ENCODE results near the gene NEK4. TPM values are rescaled to one million over a fixed set of nuclear protein-coding genes. Genes with fewer than 3 reads are reported as not detected.

The NEK4 gene
- total RNA-seq, 2 donors from 2014 or later = 3.2 to 19.9 TPM

GRCh38 chr3:52704611-52705437 lies 65.9 kb downstream of the NEK4 start:
- no peaks in the 10 kb centered on the region for H3K9me3 Mint-ChIP-seq
- peaks cover 19 to 33% of the 10 kb centered on the region in 2 donors for H3K36me3 Mint-ChIP-seq
- peak; percentile 12 to 61 for DNase-seq (ENCODE audit: low spot score in 2 of 2)
- H3K27ac Mint-ChIP-seq = peak overlapping the region; percentile 95 to 98
- peak; percentile 4 to 30 for ATAC-seq

GRCh38 chr3:52703341-52703740 lies 67.4 kb downstream of the NEK4 start:
- Mint-ChIP-seq H3K9me3 (no peaks in the 10 kb centered on the region), H3K36me3 (peaks cover 19 to 27% of the 10 kb centered on the region in 2 donors), H3K27ac (no peak overlapping the region)
- DNase-seq (ENCODE audit: low spot score in 2 of 2) (no peak), ATAC-seq (no peak)

- H3K27ac Mint-ChIP-seq = peak overlapping the region in 1 of 2 donors; percentile 54
- no peaks in the 10 kb centered on the region for H3K9me3 Mint-ChIP-seq
- H3K36me3 Mint-ChIP-seq = peaks cover 22 to 39% of the 10 kb centered on the region in 2 donors
These were observed 73.1 kb downstream of the NEK4 start for GRCh38 chr3:52697632-52697965.

GRCh38 chr3:52696830-52697631 lies 73.7 kb downstream of the NEK4 start:
- H3K36me3 Mint-ChIP-seq = peaks cover 22 to 40% of the 10 kb centered on the region in 2 donors
- H3K9me3 Mint-ChIP-seq = no peaks in the 10 kb centered on the region
- peak overlapping the region; percentile 14 to 54 for H3K27ac Mint-ChIP-seq

More at GRCh38 chr3:52697632-52697965, 73.1 kb downstream of the NEK4 start:
- DNase-seq (ENCODE audit: low spot score in 2 of 2) (no peak), ATAC-seq (no peak)

GRCh38 chr3:52695798-52696671 lies 74.7 kb downstream of the NEK4 start:
- H3K9me3 Mint-ChIP-seq = no peaks in the 10 kb centered on the region
- peaks cover 22 to 40% of the 10 kb centered on the region in 2 donors for H3K36me3 Mint-ChIP-seq
- H3K27ac Mint-ChIP-seq = peak overlapping the region in 1 of 2 donors; percentile 60
- no peak for DNase-seq (ENCODE audit: low spot score in 2 of 2)
- no peak for ATAC-seq

More at GRCh38 chr3:52696830-52697631, 73.7 kb downstream of the NEK4 start:
- ATAC-seq = no peak
- DNase-seq (ENCODE audit: low spot score in 2 of 2) = no peak

- Mint-ChIP-seq H3K27ac (peak overlapping the region in 1 of 2 donors; percentile 51), H3K9me3 (no peaks in the 10 kb centered on the region), H3K36me3 (peaks cover 31 to 54% of the 10 kb centered on the region in 2 donors)
- ATAC-seq = peak in 1 of 2 donors; percentile 18
- no peak for DNase-seq (ENCODE audit: low spot score in 2 of 2)
These were observed 76.1 kb downstream of the NEK4 start for GRCh38 chr3:52694528-52695189.

- H3K27ac Mint-ChIP-seq = peak overlapping the region; percentile 17 to 82
- H3K36me3 Mint-ChIP-seq = peaks cover 47 to 70% of the 10 kb centered on the region in 2 donors
- ATAC-seq (no peak), DNase-seq (ENCODE audit: low spot score in 2 of 2) (no peak)
- no peaks in the 10 kb centered on the region for H3K9me3 Mint-ChIP-seq
These were observed 77.7 kb downstream of the NEK4 start for GRCh38 chr3:52693071-52693470.

GRCh38 chr3:52690560-52690959 lies 80.2 kb downstream of the NEK4 start:
- peaks cover 70 to 83% of the 10 kb centered on the region in 2 donors for H3K36me3 Mint-ChIP-seq
- ATAC-seq (no peak), DNase-seq (ENCODE audit: low spot score in 2 of 2) (no peak)
- peak overlapping the region; percentile 73 to 96 for H3K27ac Mint-ChIP-seq
- no peaks in the 10 kb centered on the region for H3K9me3 Mint-ChIP-seq

- Mint-ChIP-seq H3K36me3 (peaks cover 69 to 77% of the 10 kb centered on the region in 2 donors), H3K27ac (peak overlapping the region; percentile 94 to 96), H3K9me3 (no peaks in the 10 kb centered on the region)
- DNase-seq (ENCODE audit: low spot score in 2 of 2) (no peak), ATAC-seq (no peak)
These were observed 81.6 kb downstream of the NEK4 start for GRCh38 chr3:52689151-52689550.

- H3K36me3 Mint-ChIP-seq = peaks cover 63 to 68% of the 10 kb centered on the region in 2 donors
- no peak for DNase-seq (ENCODE audit: low spot score in 2 of 2)
- ATAC-seq = no peak
- no peaks in the 10 kb centered on the region for H3K9me3 Mint-ChIP-seq
- peak overlapping the region; percentile 96 to 98 for H3K27ac Mint-ChIP-seq
These were observed 82.5 kb downstream of the NEK4 start for GRCh38 chr3:52688266-52688665.

- ATAC-seq = peak; percentile 73 to 77
- DNase-seq (ENCODE audit: low spot score in 2 of 2) = peak; percentile 92
- H3K36me3 Mint-ChIP-seq = peaks cover 56 to 65% of the 10 kb centered on the region in 2 donors
- H3K9me3 Mint-ChIP-seq = no peaks in the 10 kb centered on the region
- H3K27ac Mint-ChIP-seq = peak within 1 kb of the TSS; percentile 96 to 98
These were observed 84.7 kb downstream of the NEK4 start, which contains the start of the genes GNL3 and PBRM1 for GRCh38 chr3:52685709-52686691. Gene GNL3 (plus strand): TSS chr3:52686032. CDS start chr3:52686093, 61 bp downstream. Gene PBRM1 (minus strand): TSS chr3:52685913.

- H3K36me3 Mint-ChIP-seq = peaks cover 52 to 61% of the 10 kb centered on the region in 2 donors
- ATAC-seq = peak; percentile 78 to 81
- no peaks in the 10 kb centered on the region for H3K9me3 Mint-ChIP-seq
- H3K27ac Mint-ChIP-seq = peak overlapping the region; percentile 93 to 96
- peak; percentile 82 to 92 for DNase-seq (ENCODE audit: low spot score in 2 of 2)
These were observed 85.4 kb downstream of the NEK4 start for GRCh38 chr3:52685285-52685708.

- DNase-seq (ENCODE audit: low spot score in 2 of 2) (no peak), ATAC-seq (no peak)
- H3K27ac Mint-ChIP-seq = peak overlapping the region; percentile 93 to 96
- H3K9me3 Mint-ChIP-seq = no peaks in the 10 kb centered on the region
- peaks cover 49 to 60% of the 10 kb centered on the region in 2 donors for H3K36me3 Mint-ChIP-seq
These were observed 86.6 kb downstream of the NEK4 start for GRCh38 chr3:52684184-52684583.

- peaks cover 49 to 60% of the 10 kb centered on the region in 2 donors for H3K36me3 Mint-ChIP-seq
- ATAC-seq (no peak), DNase-seq (ENCODE audit: low spot score in 2 of 2) (no peak)
- peak overlapping the region; percentile 82 to 96 for H3K27ac Mint-ChIP-seq
- H3K9me3 Mint-ChIP-seq = no peaks in the 10 kb centered on the region
These were observed 87.1 kb downstream of the NEK4 start for GRCh38 chr3:52683611-52684010.
